Breast epithelium (tissue), 4 donors: ENCODE data around the gene EMCN. TPM values are rescaled to one million over a fixed set of nuclear protein-coding genes. Genes with fewer than 3 reads are reported as not detected.

ENCODE experiments used
- DNase-seq, 2 donors: peaks; one replicate each; pipeline ENCODE4 v3.0.0-alpha.2; 2019; ENCODE audit warnings: low spot score in 2 of 2
- H3K27ac ChIP-seq, 2 donors: fragments of 200-600 bp; sonication (generic) in 1 of 2; one replicate each; pipeline ENCODE4 v1.5.1; 2016 to 2019; ENCODE audit warnings: mild to moderate bottlenecking in 1 of 2
- H3K27me3 ChIP-seq, 2 donors: fragments of 200-600 bp; sonication (generic) in 1 of 2; one replicate each; pipeline versions ENCODE4 v1.5.1 to v1.6.0; 2017 to 2019; ENCODE audit warnings: control low read depth in 1 of 2, mild to moderate bottlenecking in 1 of 2
- H3K36me3 ChIP-seq: fragments of 200-600 bp; one replicate; pipeline ENCODE4 v1.5.1; 2019
- H3K4me1 ChIP-seq, 2 donors: fragments of 200-600 bp; sonication (generic); one replicate each; pipeline ENCODE4 v1.5.1; 2016 to 2019; ENCODE audit warnings: control low read depth in 1 of 2
- H3K4me3 ChIP-seq, 3 donors: fragments of 200-600 bp; sonication (generic); 1 replicate in 2 of 3; 2 replicates in 1 of 3; pipeline ENCODE4 v1.5.1; 2016 to 2019; ENCODE audit warnings: mild to moderate bottlenecking in 3 of 3, moderate library complexity in 2 of 3
- H3K9me3 ChIP-seq, 2 donors: fragments of 200-600 bp; sonication (generic) in 1 of 2; one replicate each; pipeline ENCODE4 v1.5.1; 2016 to 2019; ENCODE audit warnings: control low read depth in 1 of 2
- CTCF ChIP-seq, 3 donors: fragments of 450-650 bp; IDR thresholded peaks; one replicate each; pipeline ENCODE4 v1.5.1; 2016 to 2017; ENCODE audit warnings: antibody characterized with exemption in 3 of 3, mild to moderate bottlenecking in 3 of 3, moderate library complexity in 3 of 3
- POLR2A ChIP-seq: fragments of 450-650 bp; IDR thresholded peaks from one replicate; pipeline ENCODE4 v1.6.1; 2016; ENCODE audit warnings: antibody characterized with exemption, mild to moderate bottlenecking, moderate library complexity
- POLR2AphosphoS5 ChIP-seq, 3 donors: sonication (generic); formaldehyde crosslinking; IDR thresholded peaks; one replicate each; pipeline ENCODE4 v1.6.1; 2017; ENCODE audit warnings: antibody characterized with exemption in 3 of 3
- intact Hi-C: fragments of 100-400 bp; cut with DNase I; formaldehyde crosslinking; loops from one replicate; pipeline ENCODE4 v1.15.1; 2023; ENCODE audit warnings: low total_unique reads
- total RNA-seq, 3 donors: library from RNA; depleted of rRNA; stranded (reverse); fragments of >200 nt; gene quantifications; one replicate each; pipeline ENCODE4 v1.1.0, GENCODE V29; 2016

EMCN gene, protein sequence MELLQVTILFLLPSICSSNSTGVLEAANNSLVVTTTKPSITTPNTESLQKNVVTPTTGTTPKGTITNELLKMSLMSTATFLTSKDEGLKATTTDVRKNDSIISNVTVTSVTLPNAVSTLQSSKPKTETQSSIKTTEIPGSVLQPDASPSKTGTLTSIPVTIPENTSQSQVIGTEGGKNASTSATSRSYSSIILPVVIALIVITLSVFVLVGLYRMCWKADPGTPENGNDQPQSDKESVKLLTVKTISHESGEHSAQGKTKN
- 10 to 100 TPM; 12.0 to 27.5 (median 23.9) TPM for total RNA-seq

- Histone ChIP-seq H3K27me3 (no peaks in the 10 kb centered on the region), H3K4me1 (no peaks in the 10 kb centered on the region), H3K27ac (peak within 1 kb of the TSS in 1 of 2 donors; percentile 53), H3K9me3 (no peaks in the 10 kb centered on the region), H3K4me3 (peak within 1 kb of the TSS; percentile 24 to 39 (median 34)), H3K36me3 (peaks cover 6% of the 10 kb centered on the region)
- intact Hi-C loops = no loop called here
- no peak for DNase-seq
- TF ChIP-seq POLR2AphosphoS5 (IDR thresholded peaks at IDR 0.05) (peak in 1 of 3 donors; percentile 40), CTCF (IDR thresholded peaks at IDR 0.05) (no peak)
These were observed at the start of gene EMCN for GRCh38 chr4:100517864-100518341. Gene EMCN, minus strand, starts transcription at chr4:100518022. Its CDS starts 108 bp downstream, at chr4:100517914.

- Histone ChIP-seq H3K4me3 (no peak overlapping the region), H3K36me3 (peaks cover 4% of the 10 kb centered on the region), H3K9me3 (no peaks in the 10 kb centered on the region), H3K4me1 (no peaks in the 10 kb centered on the region), H3K27me3 (no peaks in the 10 kb centered on the region), H3K27ac (no peak overlapping the region)
- TF ChIP-seq POLR2AphosphoS5 (IDR thresholded peaks at IDR 0.05) (no peak), CTCF (IDR thresholded peaks at IDR 0.05) (no peak), POLR2A (no peak)
- intact Hi-C loops = loop anchor here (5.0 kb wide), 1 partner anchor 91 kb away; no protein-coding TSS in a partner anchor
- no peak for DNase-seq
These were observed 48.6 kb upstream of the EMCN start for GRCh38 chr4:100566396-100566795.

DNA sequence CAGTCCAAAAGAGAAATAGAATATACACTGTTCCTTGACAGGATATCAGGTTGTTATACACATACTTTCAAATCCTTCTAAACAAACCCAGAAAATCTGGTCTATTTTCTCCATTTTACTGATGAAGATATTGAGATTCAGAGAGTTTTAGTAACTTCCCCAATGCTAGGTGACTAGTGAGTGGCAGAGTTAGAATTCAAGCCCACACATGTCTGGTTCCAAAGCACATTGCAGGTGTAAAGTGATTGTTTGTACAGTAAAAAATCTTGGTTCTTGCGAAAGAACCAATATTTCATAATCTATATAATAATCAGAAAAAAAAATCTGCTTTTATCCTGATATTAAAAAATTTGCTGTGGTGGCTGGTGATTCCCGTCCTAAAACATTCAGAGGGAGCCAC is 39.5 kb upstream of the EMCN start:
- intact Hi-C loops = no loop called here
- TF ChIP-seq POLR2AphosphoS5 (IDR thresholded peaks at IDR 0.05) = no peak
- TF ChIP-seq CTCF (IDR thresholded peaks at IDR 0.05) = no peak
- no peak for TF ChIP-seq POLR2A
- H3K4me1 ChIP-seq = no peaks in the 10 kb centered on the region
- no peaks in the 10 kb centered on the region for H3K36me3 ChIP-seq
- no peaks in the 10 kb centered on the region for H3K27me3 ChIP-seq
- no peak for DNase-seq
- no peak overlapping the region for H3K4me3 ChIP-seq
- H3K27ac ChIP-seq = no peak overlapping the region
- no peaks in the 10 kb centered on the region for H3K9me3 ChIP-seq

DNA sequence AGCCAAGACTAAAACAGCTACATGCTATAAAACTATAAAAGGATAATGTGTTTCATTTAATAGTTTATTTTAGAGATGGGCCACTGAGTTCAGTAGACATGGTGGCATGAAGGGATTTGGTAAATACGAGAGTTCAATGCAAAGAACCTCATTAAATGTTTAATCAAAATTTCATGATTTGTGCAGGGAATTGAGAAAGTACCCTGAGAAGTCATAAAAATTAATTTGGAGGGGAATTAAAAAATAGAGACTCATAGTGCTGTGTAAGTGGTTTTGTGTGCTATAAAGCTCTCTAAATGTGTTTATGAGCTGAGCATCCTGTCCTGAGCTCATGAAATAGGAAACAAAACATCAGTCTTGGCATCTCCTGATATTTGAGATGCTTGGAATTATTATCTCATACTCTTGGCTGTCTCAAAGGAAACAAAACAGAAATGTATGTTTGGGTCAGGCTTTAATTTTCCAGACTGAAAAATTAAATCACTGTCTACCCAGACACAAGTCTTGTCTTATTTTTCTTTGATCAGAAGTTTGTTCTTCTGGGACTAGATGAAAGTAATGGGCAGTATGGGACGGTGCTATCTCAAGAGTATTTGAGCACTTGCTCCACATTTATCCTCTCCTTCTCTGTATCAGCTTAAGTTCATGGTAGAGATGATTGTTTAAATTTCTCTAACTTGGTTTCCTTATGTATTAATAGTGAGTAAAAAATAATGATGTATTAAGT is 38.0 kb upstream of the EMCN start:
- H3K4me3 ChIP-seq = no peak overlapping the region

More for the DNA sequence above, 38.0 kb upstream of the EMCN start:
- Histone ChIP-seq H3K27me3 (no peaks in the 10 kb centered on the region), H3K9me3 (no peaks in the 10 kb centered on the region), H3K27ac (no peak overlapping the region), H3K4me1 (no peaks in the 10 kb centered on the region), H3K36me3 (no peaks in the 10 kb centered on the region)
- DNase-seq = no peak
- intact Hi-C loops = no loop called here
- TF ChIP-seq POLR2A (no peak), CTCF (IDR thresholded peaks at IDR 0.05) (no peak), POLR2AphosphoS5 (IDR thresholded peaks at IDR 0.05) (no peak)
